SK-N-SH treated with all-trans-retinoic acid at 6 μM for 48 hours (cell line): Measurements from ENCODE around the gene THRAP3.

Experiments used
- ATAC-seq: fragments of 200-7000 bp; cut with Tn5 transposase; 3 replicates; pipeline ENCODE4 v1.9.1; 2020; ENCODE audit warnings: mild to moderate bottlenecking, moderate library complexity
- ARNTL ChIP-seq: fragments of 450-650 bp; formaldehyde crosslinking; IDR thresholded peaks from 2 replicates; pipeline ENCODE4 v1.5.0; 2020; ENCODE audit warnings: low read depth, mild to moderate bottlenecking, moderate library complexity, borderline replicate concordance
- BACH2 ChIP-seq: fragments of 250-450 bp; sonication (Bioruptor Pico); IDR thresholded peaks from 2 replicates; pipeline ENCODE4 v1.9.0; 2021; ENCODE audit warnings: mild to moderate bottlenecking, borderline replicate concordance
- CREB5 ChIP-seq: fragments of 250-450 bp; sonication (Bioruptor Pico); IDR thresholded peaks from 2 replicates; pipeline ENCODE4 v1.5.1; 2020; ENCODE audit warnings: low read depth, mild to moderate bottlenecking, moderate library complexity
- CSDC2 ChIP-seq: fragments of 250-450 bp; sonication (Bioruptor Pico); IDR thresholded peaks from 2 replicates; pipeline ENCODE4 v1.5.0; 2020; ENCODE audit warnings: mild to moderate bottlenecking, moderate library complexity
- CSRNP3 ChIP-seq: fragments of 250-450 bp; sonication (Bioruptor Pico); IDR thresholded peaks from 2 replicates; pipeline ENCODE4 v1.5.1; 2021; ENCODE audit warnings: mild to moderate bottlenecking, moderate library complexity
- ESRRG ChIP-seq: fragments of 250-450 bp; sonication (Bioruptor Pico); IDR thresholded peaks from 2 replicates; pipeline ENCODE4 v1.6.1; 2021; ENCODE audit warnings: mild to moderate bottlenecking
- GLIS3 ChIP-seq: fragments of 250-450 bp; sonication (Bioruptor Pico); IDR thresholded peaks from 2 replicates; pipeline ENCODE4 v1.5.0; 2020; ENCODE audit warnings: mild to moderate bottlenecking, moderate library complexity
- ISL1 ChIP-seq: fragments of 250-450 bp; sonication (Bioruptor Pico); IDR thresholded peaks from 2 replicates; pipeline ENCODE4 v2.1.2; 2022; ENCODE audit warnings: mild to moderate bottlenecking, moderate library complexity
- OSR1 ChIP-seq: fragments of 250-450 bp; sonication (Bioruptor Pico); IDR thresholded peaks from 2 replicates; pipeline ENCODE4 v1.8.0; 2022; ENCODE audit warnings: moderate library complexity, mild to moderate bottlenecking, inconsistent platforms
- PPARA ChIP-seq: fragments of 250-450 bp; sonication (Bioruptor Pico); IDR thresholded peaks from 2 replicates; pipeline ENCODE4 v1.5.0; 2020; ENCODE audit warnings: mild to moderate bottlenecking, borderline replicate concordance
- RARB ChIP-seq: fragments of 250-450 bp; sonication (Bioruptor Pico); IDR thresholded peaks from 2 replicates; pipeline ENCODE4 v1.8.0; 2021; ENCODE audit warnings: mild to moderate bottlenecking, moderate library complexity
- SNAI2 ChIP-seq: fragments of 250-450 bp; sonication (Bioruptor Pico); IDR thresholded peaks from 2 replicates; pipeline ENCODE4 v1.5.0; 2020; ENCODE audit warnings: mild to moderate bottlenecking, moderate library complexity
- TCF4 ChIP-seq: fragments of 250-450 bp; sonication (Bioruptor Pico); IDR thresholded peaks from 2 replicates; pipeline ENCODE4 v1.8.0; 2021; ENCODE audit warnings: mild to moderate bottlenecking, moderate library complexity, borderline replicate concordance
- TOX ChIP-seq: fragments of 250-450 bp; sonication (Bioruptor Pico); IDR thresholded peaks from 2 replicates; pipeline ENCODE4 v1.8.0; 2021; ENCODE audit warnings: mild to moderate bottlenecking, moderate library complexity, borderline replicate concordance
- TSHZ2 ChIP-seq: fragments of 250-450 bp; sonication (Bioruptor Pico); IDR thresholded peaks from 2 replicates; pipeline ENCODE4 v1.5.0; 2020; ENCODE audit warnings: mild to moderate bottlenecking, moderate library complexity
- ZC3H10 ChIP-seq: fragments of 250-450 bp; sonication (Bioruptor Pico); IDR thresholded peaks from 2 replicates; pipeline ENCODE4 v1.5.1; 2021; ENCODE audit warnings: mild to moderate bottlenecking, moderate library complexity
- ZFP3 ChIP-seq: fragments of 250-450 bp; sonication (Bioruptor Pico); IDR thresholded peaks from 2 replicates; pipeline ENCODE4 v1.5.0; 2020; ENCODE audit warnings: mild to moderate bottlenecking, moderate library complexity
- ZFP30 ChIP-seq: fragments of 450-650 bp; formaldehyde crosslinking; IDR thresholded peaks from 2 replicates; pipeline ENCODE4 v1.5.0; 2022; ENCODE audit warnings: mild to moderate bottlenecking, moderate library complexity
- ZNF565 ChIP-seq: fragments of 450-650 bp; formaldehyde crosslinking; conservative IDR thresholded peaks from 2 replicates; pipeline ENCODE4 v1.5.0; 2020; ENCODE audit warnings: low read depth, mild to moderate bottlenecking, moderate library complexity
- ZNF70 ChIP-seq: fragments of 450-650 bp; formaldehyde crosslinking; IDR thresholded peaks from 2 replicates; pipeline ENCODE4 v1.5.0; 2020; ENCODE audit warnings: mild to moderate bottlenecking, moderate library complexity
- ZNF8 ChIP-seq: fragments of 450-650 bp; formaldehyde crosslinking; IDR thresholded peaks from 2 replicates; pipeline ENCODE4 v1.5.0; 2020; ENCODE audit warnings: mild to moderate bottlenecking, moderate library complexity
- TF ChIP-seq, protein P1 (sequence below): fragments of 250-450 bp; sonication (Bioruptor Pico); IDR thresholded peaks from 2 replicates; pipeline ENCODE4 v1.8.0; 2021; ENCODE audit warnings: low read depth, mild to moderate bottlenecking, moderate library complexity, borderline replicate concordance
- TF ChIP-seq, protein P2 (sequence below): fragments of 250-450 bp; sonication (Bioruptor Pico); IDR thresholded peaks from 2 replicates; pipeline ENCODE4 v1.8.0; 2020; ENCODE audit warnings: mild to moderate bottlenecking, moderate library complexity, borderline replicate concordance

The THRAP3 gene

DNA sequence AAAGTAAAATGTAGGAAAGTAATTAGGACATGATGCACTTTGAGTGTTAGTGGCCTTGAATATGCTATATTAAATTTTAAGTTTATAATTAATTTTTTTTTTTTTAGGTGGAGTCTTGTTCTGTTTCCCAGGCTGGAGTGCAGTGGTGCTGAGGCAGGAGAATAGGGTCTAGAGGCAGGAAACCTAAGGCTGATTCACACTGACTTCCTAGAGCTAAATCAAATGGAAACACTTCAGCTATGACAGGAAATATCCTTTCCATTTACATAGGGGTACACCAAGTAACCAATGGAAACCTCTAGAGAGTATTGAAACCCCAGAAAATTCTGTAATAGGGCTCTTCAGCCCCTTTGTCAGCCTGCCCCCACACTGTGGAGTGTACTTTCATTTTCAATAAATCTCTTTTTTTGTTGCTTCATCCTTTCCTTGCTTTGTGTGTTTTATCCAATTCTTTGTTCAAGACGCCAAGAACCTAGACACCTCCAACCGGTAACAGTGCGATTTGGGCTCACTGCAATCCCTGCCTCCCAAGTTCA is 17.9 kb upstream of the THRAP3 start:
- ATAC-seq = no peak
- TF ChIP-seq TSHZ2 (CRISPR knock-in tag) = no peak
- TF ChIP-seq ZC3H10 (CRISPR knock-in tag) = no peak
- TF ChIP-seq BACH2 (CRISPR knock-in tag) = no peak
- no peak for TF ChIP-seq CSRNP3 (CRISPR knock-in tag)
- TF ChIP-seq ZNF565 (CRISPR knock-in tag) = no peak
- TF ChIP-seq, protein P1, sequence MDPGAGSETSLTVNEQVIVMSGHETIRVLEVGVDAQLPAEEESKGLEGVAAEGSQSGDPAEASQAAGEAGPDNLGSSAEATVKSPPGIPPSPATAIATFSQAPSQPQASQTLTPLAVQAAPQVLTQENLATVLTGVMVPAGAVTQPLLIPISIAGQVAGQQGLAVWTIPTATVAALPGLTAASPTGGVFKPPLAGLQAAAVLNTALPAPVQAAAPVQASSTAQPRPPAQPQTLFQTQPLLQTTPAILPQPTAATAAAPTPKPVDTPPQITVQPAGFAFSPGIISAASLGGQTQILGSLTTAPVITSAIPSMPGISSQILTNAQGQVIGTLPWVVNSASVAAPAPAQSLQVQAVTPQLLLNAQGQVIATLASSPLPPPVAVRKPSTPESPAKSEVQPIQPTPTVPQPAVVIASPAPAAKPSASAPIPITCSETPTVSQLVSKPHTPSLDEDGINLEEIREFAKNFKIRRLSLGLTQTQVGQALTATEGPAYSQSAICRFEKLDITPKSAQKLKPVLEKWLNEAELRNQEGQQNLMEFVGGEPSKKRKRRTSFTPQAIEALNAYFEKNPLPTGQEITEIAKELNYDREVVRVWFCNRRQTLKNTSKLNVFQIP (CRISPR knock-in tag) = no peak
- no peak for TF ChIP-seq ZNF70 (CRISPR knock-in tag)
- TF ChIP-seq ARNTL (CRISPR knock-in tag) = no peak
- TF ChIP-seq ZFP30 (CRISPR knock-in tag) = no peak
- no peak for TF ChIP-seq RARB (CRISPR knock-in tag)
- no peak for TF ChIP-seq SNAI2
- TF ChIP-seq ESRRG (CRISPR knock-in tag) = no peak
- TF ChIP-seq ZNF8 = no peak
- TF ChIP-seq TOX = no peak
- no peak for TF ChIP-seq PPARA (CRISPR knock-in tag)

DNA sequence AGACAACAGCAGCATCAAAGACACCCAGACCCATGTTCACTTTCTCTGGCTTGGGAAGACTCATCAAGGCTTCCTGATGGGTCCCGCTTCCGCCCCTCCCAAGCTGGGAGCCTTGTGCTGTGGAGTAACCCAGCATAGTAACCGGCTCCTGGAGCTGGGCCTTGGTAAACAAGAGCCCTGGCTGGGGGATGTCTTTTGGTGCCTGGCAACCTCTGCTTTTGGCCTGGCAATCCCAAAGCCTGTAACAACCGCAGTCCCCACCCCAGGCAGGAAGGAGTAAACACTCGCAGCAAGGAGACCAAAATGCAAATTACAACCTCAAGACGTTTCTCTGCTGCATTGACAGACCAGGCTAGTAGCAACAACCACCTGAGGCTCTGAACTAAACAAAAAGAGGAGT is 16.9 kb upstream of the THRAP3 start:
- TF ChIP-seq, protein P2, sequence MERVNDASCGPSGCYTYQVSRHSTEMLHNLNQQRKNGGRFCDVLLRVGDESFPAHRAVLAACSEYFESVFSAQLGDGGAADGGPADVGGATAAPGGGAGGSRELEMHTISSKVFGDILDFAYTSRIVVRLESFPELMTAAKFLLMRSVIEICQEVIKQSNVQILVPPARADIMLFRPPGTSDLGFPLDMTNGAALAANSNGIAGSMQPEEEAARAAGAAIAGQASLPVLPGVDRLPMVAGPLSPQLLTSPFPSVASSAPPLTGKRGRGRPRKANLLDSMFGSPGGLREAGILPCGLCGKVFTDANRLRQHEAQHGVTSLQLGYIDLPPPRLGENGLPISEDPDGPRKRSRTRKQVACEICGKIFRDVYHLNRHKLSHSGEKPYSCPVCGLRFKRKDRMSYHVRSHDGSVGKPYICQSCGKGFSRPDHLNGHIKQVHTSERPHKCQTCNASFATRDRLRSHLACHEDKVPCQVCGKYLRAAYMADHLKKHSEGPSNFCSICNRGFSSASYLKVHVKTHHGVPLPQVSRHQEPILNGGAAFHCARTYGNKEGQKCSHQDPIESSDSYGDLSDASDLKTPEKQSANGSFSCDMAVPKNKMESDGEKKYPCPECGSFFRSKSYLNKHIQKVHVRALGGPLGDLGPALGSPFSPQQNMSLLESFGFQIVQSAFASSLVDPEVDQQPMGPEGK = no peak
- TF ChIP-seq CSDC2 (CRISPR knock-in tag) (no peak), PPARA (CRISPR knock-in tag) (no peak), ZNF8 (no peak), CREB5 (no peak), TSHZ2 (CRISPR knock-in tag) (no peak), ARNTL (CRISPR knock-in tag) (no peak), CSRNP3 (CRISPR knock-in tag) (no peak), TCF4 (no peak), ZFP30 (CRISPR knock-in tag) (no peak), OSR1 (CRISPR knock-in tag) (no peak), ZNF70 (CRISPR knock-in tag) (no peak), GLIS3 (CRISPR knock-in tag) (no peak), ZNF565 (CRISPR knock-in tag) (no peak), SNAI2 (no peak), RARB (CRISPR knock-in tag) (no peak), ZFP3 (CRISPR knock-in tag) (no peak), ISL1 (CRISPR knock-in tag) (no peak)
- TF ChIP-seq, protein P1 (CRISPR knock-in tag) = no peak
- TF ChIP-seq, all 23 proteins: peak for 0
- ATAC-seq = no peak
